Activated CD8-positive, alpha-beta memory T cell treated with anti-CD3 and anti-CD28 coated beads, Interleukin-2, amount 50 U/mL, for 1 hour (primary cell): ENCODE data around the gene TMEM144.
"Not testable (repeated sequence)": the region's sequence is repeated elsewhere in the genome, so short reads cannot be mapped to it uniquely, and the experiment has no call there.

Experiments
- DNase-seq: peaks from one replicate; pipeline ENCODE4 v3.0.0-alpha.2; 2020; ENCODE audit errors: extremely low read depth

TMEM144 gene

GRCh38 chr4:158192439-158193158 is 17.7 kb upstream of the TMEM144 start:
- no peak for DNase-seq

- no peak for DNase-seq
Measured at GRCh38 chr4:158193171-158193749, 17.0 kb upstream of the TMEM144 start.

GRCh38 chr4:158195297-158195696 is 15.0 kb upstream of the TMEM144 start:
- DNase-seq, result no peak

- DNase-seq, result no peak
Measured at GRCh38 chr4:158197194-158197776, 13.0 kb upstream of the TMEM144 start.

- no peak for DNase-seq
Measured at GRCh38 chr4:158200214-158200613, 10.1 kb upstream of the TMEM144 start.

- no peak for DNase-seq
Measured at GRCh38 chr4:158201322-158201721, 9.0 kb upstream of the TMEM144 start.

GRCh38 chr4:158201876-158202275 is 8.4 kb upstream of the TMEM144 start:
- no peak for DNase-seq

- DNase-seq, result no peak
Measured at GRCh38 chr4:158202481-158202880, 7.8 kb upstream of the TMEM144 start.

GRCh38 chr4:158203436-158203835 is 6.8 kb upstream of the TMEM144 start:
- no peak for DNase-seq

GRCh38 chr4:158203929-158204328 is 6.4 kb upstream of the TMEM144 start:
- no peak for DNase-seq

- no peak for DNase-seq
Measured at GRCh38 chr4:158208963-158209640, 1.2 kb upstream of the TMEM144 start.

- no peak for DNase-seq
Measured at GRCh38 chr4:158211222-158211621, 936 bp downstream of the TMEM144 start.

GRCh38 chr4:158213466-158213865 is 3.2 kb downstream of the TMEM144 start:
- no peak for DNase-seq

GRCh38 chr4:158214856-158215255 is 4.6 kb downstream of the TMEM144 start:
- DNase-seq, result no peak

GRCh38 chr4:158217763-158218162 is 7.5 kb downstream of the TMEM144 start:
- no peak for DNase-seq

- DNase-seq, result no peak
Measured at GRCh38 chr4:158219623-158220022, 9.3 kb downstream of the TMEM144 start.

GRCh38 chr4:158224318-158224717 is 14.0 kb downstream of the TMEM144 start:
- DNase-seq, result not testable (repeated sequence)

- DNase-seq, result not testable (repeated sequence)
Measured at GRCh38 chr4:158224999-158225398, 14.7 kb downstream of the TMEM144 start.

- not testable (repeated sequence) for DNase-seq
Measured at GRCh38 chr4:158227880-158228279, 17.6 kb downstream of the TMEM144 start.

GRCh38 chr4:158228399-158228798 is 18.1 kb downstream of the TMEM144 start:
- not testable (repeated sequence) for DNase-seq

GRCh38 chr4:158229768-158230167 is 19.5 kb downstream of the TMEM144 start:
- no peak for DNase-seq

- DNase-seq, result no peak
Measured at GRCh38 chr4:158234671-158235070, 24.4 kb downstream of the TMEM144 start.
